HG02678 (cell line): ENCODE results near the gene CATSPERD.
"Not testable (repeated sequence)": the region's sequence is repeated elsewhere in the genome, so short reads cannot be mapped to it uniquely, and the experiment has no call there.

Experiments used
- ATAC-seq: cut with Tn5 transposase; IDR thresholded peaks from one replicate; pipeline ENCODE4 v1.9.1; 2021; ENCODE audit warnings: mild to moderate bottlenecking, moderate library complexity; ENCODE audit not compliant: unreplicated experiment

The CATSPERD gene

DNA sequence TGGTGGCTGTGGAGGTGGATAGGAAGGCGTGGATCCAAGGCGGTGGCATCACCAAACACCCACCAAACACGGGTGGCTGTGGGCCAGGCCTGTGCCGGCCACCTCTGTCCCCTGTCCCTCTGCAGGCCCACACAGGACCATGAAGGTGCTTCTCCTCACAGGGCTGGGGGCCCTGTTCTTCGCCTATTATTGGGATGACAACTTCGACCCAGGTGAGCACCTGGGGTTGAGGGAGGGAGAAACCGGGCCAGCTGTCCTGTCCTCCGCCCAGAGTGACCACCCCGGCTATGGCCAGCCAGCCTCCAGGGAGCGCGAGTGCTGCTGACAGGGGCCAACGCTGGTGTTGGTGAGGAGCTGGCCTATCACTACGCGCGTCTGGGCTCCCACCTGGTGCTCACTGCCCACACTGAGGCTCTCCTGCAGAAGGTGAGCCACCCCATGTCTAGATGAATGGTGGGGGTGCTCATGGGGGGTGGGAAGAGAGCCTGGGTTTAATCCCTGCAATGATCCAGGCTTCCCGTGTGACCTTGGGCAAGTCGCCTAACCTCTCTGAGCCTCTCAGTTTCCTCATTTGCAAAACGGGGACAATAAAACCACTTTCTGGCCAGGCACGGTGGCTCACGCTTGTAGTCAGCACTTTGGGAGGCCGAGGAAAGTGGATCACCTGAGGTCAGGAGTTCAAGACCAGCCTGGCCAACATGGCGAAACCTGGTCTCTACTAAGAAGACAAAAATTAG, 35.6 kb upstream of the CATSPERD start:
- no peak for ATAC-seq

GRCh38 chr19:5686326-5686646, 34.2 kb upstream of the CATSPERD start:
- ATAC-seq = no peak

GRCh38 chr19:5686647-5687359, 33.6 kb upstream of the CATSPERD start:
- peak; percentile 60 for ATAC-seq

GRCh38 chr19:5687360-5688198, 32.9 kb upstream of the CATSPERD start:
- ATAC-seq = no peak

DNA sequence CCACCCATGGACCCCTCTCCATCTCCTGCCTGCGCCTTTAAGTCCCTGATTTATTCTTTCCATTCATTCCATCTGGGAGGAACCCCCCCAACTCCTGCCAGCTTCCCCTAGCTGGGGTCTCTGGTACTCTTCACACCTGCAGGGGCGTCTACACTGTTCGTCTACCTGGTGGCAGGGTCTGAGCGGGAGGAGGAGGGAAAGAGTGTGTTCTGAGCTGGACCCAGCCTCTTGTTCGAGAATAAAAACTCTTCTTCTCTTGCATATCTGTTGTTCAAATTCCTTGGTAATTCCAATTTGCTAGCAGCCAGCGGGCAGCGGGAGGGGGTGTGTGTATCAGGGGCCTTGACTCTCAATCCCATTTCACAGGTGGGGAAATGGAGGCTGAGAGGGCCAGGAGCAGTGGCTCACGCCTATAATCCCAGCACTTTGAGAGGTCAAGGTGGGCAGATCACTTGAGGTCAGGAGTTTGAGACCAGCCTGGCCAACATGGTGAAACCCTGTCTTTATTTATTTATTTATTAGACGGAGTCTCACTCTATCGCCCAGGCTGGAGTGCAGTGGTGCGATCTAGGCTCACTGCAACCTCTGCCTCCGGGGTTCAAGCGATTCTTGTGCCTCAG, 32.1 kb upstream of the CATSPERD start:
- not testable (repeated sequence) for ATAC-seq

DNA sequence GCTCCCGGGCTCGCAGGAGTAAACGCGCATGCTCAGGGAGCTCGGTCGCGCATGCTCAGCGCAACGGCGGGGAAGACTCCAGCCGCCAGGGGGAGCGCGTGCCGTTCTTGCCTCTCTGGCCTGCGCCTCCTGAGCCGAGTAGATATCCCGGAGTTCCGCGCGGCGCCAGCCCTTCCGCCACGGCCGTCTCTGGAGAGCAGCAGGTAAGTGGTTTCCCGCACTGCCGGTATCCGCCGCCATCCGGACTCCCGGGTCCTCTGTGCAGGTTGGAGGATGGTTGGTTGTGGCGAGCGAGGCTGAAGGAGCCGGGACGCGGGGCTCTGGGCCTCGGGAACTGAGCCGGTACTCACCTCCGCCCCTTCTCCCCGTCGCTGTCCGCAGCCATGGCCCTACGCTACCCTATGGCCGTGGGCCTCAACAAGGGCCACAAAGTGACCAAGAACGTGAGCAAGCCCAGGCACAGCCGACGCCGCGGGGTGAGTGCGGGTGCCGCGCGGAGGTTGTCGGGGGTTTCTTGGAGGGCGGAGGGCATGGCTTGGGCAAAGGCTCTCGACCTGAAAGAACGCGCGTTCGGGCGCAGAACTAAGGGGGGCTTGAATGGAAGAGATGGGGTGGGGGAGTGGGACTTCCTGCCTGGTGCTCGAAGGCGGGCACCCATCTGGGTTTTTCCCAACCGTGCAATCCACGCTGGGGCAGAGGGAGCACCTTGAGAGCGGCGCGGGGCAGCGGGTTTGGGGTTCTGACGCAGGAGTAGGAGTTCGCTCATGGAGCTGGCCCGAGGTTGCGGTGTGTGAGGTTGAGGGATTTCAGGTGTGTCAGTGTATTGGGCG, 30.1 kb upstream of the CATSPERD start, which contains the start of gene RPL36:
Gene RPL36, plus strand, starts transcription at position 171 of the 830 bp plus-strand sequence. Its CDS starts 213 bp downstream, at position 384.
- ATAC-seq = peak; percentile 51

DNA sequence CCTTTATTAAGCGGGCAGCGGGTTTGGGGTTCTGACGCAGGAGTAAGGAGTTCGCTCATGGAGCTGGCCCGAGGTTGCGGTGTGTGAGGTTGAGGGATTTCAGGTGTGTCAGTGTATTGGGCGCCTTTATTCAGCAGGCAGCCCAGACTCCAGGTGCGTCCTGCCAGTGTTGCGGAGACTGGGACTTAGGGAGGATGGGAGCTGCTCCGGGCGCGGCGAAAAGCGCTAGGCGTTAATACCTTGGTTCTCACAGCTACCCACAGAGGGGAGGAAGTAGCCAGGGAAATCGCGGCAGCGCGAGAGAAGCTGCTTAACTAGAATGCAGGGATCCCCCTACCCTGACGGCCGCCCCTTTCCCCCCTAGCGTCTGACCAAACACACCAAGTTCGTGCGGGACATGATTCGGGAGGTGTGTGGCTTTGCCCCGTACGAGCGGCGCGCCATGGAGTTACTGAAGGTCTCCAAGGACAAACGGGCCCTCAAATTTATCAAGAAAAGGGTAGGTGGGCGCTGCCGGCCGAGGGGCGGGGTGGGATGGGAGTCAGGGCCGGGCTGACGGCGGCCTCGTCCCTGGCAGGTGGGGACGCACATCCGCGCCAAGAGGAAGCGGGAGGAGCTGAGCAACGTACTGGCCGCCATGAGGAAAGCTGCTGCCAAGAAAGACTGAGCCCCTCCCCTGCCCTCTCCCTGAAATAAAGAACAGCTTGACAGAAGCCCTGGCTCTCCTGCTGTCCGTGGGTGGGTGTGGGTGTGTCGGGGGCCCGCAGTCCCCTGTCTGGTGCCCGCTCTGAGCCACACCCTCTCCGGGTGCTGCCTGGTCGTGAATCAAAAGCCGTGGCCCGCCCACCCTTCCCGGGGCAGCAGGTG, 29.2 kb upstream of the CATSPERD start:
- no peak for ATAC-seq

DNA sequence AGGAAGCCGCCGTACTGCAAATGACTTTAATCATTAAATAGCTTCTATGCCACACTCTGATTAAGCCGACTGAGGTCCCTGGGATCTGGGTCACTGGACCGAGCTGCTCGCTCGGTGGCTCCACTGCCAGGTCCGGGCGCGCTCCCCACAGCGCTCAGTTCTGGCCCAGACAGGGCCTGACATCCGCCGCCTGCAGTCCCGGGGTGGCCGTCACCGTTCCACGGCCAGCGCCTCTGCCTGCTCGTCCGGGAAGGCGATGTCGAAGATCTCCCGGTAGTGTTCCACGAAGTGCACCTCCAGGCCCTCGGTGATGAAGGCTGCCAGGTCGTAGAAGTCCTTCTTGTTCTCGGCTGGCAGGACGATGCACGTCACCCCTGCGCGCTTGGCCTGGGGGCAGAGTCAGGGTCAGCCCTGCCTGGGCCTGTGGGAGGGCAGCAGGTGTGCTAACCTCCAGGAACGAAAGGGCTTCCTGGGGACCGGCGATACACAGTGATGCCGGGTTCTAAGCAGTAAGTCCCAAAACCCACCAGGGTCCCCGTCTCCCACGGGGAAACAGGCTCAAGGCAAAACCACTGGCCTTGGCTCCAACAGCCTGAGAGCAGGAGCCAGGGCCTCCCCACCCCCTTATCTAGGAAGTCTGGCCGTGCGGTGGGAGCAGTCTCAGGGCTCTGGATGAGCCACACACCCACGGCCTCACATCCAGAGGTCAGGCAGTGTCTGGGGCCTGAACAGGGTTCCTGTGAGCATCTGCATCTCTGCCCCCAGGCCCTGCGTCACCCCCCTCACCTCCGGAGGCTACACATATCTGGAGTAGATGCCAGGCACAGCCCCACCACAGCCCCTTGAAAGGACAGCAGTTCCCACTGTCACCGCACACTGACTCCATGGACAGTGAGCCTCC, 28.4 kb upstream of the CATSPERD start:
- no peak for ATAC-seq

- ATAC-seq = no peak
Observed at GRCh38 chr19:5692723-5693194, 27.7 kb upstream of the CATSPERD start.

DNA sequence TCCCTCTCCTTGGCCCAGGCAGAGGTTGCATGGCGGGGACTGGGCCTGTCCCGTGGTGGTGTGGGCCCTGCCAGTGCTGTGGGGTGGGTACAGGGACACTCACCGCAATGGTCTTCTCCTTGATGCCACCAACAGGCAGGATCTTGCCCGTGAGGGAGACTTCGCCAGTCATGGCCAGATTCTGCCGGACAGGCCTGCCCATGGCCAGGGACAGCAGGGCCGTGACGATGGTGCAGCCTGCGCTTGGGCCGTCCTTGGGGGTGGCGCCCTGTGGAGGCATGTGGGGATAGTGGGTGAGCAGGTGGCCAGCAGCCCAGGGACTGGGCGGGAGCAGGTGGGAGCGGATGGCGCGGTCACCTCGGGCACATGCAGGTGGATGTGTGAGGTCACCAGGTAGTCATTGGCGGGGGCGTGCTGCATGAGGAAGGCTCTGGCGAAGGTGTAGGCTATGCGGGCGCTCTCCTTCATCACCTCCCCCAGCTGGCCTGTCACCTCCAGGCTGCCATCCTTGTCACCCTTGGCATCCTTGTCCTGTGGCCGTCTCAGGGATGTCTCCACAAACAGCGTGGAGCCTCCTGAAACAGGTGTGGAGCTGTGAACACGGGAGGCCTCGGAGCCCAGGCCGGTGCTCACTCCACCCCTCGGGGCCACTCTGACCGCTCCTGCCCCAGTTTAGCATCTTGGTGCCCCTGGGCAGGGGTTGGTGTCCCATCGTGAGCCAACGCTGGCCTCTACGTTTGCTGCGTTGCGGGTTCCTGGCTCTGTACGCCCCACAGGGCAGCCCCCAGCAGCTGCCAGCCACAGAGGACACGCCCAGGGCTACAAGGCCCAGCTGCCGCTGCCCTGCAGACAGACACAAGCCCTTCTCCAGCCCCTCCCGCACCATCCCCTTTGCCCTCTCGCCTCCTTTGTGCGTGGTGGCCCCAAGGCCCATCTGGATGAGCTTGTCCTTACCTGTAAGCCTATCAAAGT, 27.0 kb upstream of the CATSPERD start:
- no peak for ATAC-seq

- no peak for ATAC-seq
Observed at GRCh38 chr19:5694167-5694955, 26.1 kb upstream of the CATSPERD start.

DNA sequence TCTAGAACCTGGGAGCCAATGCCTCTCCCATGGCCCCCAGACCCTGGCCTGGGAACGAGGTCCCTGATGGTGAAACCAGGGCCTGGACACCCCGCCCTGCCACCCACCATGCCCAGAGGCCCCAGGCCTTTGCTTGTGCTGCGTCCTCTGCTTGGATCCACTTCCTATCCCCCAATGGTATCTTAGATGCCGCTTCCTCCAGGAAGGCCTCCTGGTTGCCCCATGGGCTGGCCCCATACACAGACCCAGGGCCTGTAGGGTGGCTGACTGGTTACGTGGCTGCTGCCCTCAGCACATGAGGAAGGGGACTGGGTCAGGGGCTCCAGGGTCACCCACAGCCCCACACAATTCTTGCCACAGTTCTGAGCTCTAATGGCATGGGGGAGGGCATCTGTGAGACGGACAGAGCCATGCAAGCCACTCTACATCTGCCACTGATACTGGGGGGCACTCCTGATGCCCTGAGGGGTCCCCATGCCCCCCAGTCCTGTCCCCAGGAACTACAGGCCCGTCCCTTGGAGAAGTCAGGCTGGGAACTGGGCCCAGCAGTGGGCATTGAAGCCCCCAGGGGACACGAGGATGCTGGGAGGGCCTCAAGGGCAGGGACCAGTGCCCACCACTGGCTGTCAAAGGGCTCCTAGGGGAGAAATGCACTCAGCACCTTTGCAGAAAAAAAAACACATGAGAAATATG, 25.3 kb upstream of the CATSPERD start:
- ATAC-seq = no peak

DNA sequence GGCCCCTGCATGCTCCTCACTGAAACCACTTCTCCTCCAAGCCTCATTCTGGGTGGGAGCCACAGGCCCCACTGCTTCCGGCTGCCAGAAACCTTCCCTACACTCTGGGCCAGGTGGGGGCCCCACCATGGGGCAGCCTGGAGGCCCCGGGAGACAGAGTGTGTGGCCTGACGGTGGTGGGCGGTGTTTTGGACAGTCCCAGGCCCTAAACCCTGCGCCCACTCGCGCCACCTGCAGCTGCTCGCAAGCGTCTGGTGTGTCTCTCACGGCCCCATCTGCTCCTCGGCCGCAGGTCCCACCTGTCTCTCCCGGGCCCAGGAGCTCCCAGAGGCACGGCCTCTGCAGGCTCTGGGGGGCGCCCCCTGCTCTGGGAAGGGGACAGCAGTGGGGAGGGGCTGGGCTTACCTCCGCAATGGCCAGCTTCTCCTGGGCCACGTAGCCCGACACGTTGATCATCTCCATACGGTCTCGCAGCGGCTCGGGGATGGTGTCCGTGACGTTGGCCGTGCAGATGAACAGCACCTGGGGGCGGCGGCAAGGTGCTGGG, 24.7 kb upstream of the CATSPERD start:
- ATAC-seq = no peak

DNA sequence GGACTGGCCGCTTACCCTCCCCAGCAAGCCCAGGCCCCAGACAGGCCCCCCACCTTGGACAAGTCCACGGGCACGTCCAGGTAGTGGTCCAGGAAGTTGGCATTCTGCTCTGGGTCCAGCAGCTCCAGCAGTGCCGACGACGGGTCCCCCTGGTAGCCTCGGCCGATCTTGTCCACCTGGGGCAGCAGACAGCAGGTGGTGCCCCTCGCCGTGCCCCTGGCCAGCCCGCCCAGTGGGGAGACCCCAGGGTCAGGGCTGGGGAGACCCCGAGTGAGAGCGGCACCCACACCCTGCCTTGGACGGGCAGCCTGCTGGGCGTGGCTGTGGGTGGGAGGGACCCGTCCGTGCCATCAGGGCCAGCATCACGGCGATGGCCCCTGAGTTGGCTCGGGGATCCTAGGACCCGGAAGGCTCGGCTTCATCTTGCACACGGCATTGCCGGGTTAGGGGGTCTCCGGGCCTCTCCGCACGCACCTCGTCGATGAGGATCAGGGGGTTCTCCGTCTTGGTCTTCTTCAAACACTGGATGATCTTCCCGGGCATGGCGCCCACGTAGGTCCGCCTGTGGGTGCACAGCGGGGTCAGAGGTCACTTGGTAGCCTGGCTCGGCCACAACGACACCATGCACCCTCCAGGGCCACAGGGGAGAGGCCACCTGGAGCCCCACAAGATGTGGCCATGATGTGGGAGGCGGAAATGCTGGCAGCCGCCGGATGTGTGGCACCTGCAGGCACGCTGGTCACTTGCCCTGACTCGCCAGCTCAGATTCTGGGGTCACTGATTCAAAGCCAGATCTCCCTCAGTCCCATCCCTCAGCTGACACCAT, 24.0 kb upstream of the CATSPERD start:
- no peak for ATAC-seq
